ENCODE data around the gene ANKRD12. TPM values are rescaled to one million over a fixed set of nuclear protein-coding genes. Genes with fewer than 3 reads are reported as not detected.

ANKRD12 gene
- total RNA-seq, 1 experiment from 2014 or later: 30.7 TPM

DNA sequence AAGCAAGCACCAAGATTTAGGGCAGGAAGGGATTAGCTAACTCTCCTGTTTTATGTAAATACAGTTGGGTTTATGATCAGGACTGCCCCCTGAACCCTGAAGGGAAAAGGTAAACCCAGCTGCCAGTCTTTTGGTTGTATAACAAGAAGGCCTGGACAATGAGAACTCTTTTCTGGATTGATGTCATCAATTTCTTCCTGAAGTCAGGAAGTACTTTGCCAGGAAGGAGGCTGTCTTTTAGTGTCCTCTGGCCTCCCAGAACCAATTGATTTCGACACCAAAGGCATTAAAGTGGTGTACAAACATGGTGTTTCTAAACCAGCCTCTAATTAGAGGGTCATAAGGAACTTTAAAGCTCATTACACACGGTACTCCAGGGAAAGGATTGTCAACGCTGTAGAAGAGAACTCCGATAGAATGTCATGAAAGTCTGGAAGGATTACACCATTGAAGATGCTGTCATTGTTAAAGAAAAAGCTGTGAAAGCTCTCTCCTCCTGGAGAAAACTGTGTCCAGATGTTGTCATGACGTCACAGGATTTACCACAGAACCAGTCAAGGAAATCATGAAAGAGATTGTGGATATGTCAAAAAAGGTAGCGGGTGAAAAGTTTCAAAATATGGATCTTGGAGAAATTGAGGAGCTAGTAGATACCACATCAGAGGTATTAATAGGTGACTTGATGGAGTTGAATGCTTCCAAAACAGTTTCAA lies 78.8 kb downstream of the ANKRD12 start:
- Histone ChIP-seq H3K9me3 (ENCODE audit: control insufficient read depth, insufficient read depth, low read depth, low read length) (no peaks in the 10 kb centered on the region), H3K36me3 (ENCODE audit: control insufficient read depth, insufficient read depth, low read length) (peaks cover 26% of the 10 kb centered on the region), H3K4me3 (ENCODE audit: low read depth in 2 of 2, low read length in 2 of 2) (no peak overlapping the region), H3K4me1 (ENCODE audit: control insufficient read depth, insufficient read depth, low read length) (no peaks in the 10 kb centered on the region), H3K27me3 (ENCODE audit: control insufficient read depth, insufficient read depth, low read length) (no peaks in the 10 kb centered on the region), H3K27ac (ENCODE audit: low read length) (no peak overlapping the region)
- TF ChIP-seq, protein P1, sequence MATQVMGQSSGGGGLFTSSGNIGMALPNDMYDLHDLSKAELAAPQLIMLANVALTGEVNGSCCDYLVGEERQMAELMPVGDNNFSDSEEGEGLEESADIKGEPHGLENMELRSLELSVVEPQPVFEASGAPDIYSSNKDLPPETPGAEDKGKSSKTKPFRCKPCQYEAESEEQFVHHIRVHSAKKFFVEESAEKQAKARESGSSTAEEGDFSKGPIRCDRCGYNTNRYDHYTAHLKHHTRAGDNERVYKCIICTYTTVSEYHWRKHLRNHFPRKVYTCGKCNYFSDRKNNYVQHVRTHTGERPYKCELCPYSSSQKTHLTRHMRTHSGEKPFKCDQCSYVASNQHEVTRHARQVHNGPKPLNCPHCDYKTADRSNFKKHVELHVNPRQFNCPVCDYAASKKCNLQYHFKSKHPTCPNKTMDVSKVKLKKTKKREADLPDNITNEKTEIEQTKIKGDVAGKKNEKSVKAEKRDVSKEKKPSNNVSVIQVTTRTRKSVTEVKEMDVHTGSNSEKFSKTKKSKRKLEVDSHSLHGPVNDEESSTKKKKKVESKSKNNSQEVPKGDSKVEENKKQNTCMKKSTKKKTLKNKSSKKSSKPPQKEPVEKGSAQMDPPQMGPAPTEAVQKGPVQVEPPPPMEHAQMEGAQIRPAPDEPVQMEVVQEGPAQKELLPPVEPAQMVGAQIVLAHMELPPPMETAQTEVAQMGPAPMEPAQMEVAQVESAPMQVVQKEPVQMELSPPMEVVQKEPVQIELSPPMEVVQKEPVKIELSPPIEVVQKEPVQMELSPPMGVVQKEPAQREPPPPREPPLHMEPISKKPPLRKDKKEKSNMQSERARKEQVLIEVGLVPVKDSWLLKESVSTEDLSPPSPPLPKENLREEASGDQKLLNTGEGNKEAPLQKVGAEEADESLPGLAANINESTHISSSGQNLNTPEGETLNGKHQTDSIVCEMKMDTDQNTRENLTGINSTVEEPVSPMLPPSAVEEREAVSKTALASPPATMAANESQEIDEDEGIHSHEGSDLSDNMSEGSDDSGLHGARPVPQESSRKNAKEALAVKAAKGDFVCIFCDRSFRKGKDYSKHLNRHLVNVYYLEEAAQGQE (IDR thresholded peaks at IDR 0.05; ENCODE audit: insufficient read depth in 1 of 2, low read depth in 2 of 2, low read length in 1 of 2): no peak
- TF ChIP-seq TCF7L2 (IDR thresholded peaks at IDR 0.05; ENCODE audit: low read depth, low read length): no peak
- TF ChIP-seq SIN3A (IDR thresholded peaks at IDR 0.05; ENCODE audit: borderline replicate concordance, insufficient read depth, low read depth, low read length): no peak
- TF ChIP-seq, protein P2, sequence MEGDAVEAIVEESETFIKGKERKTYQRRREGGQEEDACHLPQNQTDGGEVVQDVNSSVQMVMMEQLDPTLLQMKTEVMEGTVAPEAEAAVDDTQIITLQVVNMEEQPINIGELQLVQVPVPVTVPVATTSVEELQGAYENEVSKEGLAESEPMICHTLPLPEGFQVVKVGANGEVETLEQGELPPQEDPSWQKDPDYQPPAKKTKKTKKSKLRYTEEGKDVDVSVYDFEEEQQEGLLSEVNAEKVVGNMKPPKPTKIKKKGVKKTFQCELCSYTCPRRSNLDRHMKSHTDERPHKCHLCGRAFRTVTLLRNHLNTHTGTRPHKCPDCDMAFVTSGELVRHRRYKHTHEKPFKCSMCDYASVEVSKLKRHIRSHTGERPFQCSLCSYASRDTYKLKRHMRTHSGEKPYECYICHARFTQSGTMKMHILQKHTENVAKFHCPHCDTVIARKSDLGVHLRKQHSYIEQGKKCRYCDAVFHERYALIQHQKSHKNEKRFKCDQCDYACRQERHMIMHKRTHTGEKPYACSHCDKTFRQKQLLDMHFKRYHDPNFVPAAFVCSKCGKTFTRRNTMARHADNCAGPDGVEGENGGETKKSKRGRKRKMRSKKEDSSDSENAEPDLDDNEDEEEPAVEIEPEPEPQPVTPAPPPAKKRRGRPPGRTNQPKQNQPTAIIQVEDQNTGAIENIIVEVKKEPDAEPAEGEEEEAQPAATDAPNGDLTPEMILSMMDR (IDR thresholded peaks at IDR 0.05): no peak
- no peak for TF ChIP-seq POLR2AphosphoS5 (IDR thresholded peaks at IDR 0.05; ENCODE audit: low read depth, low read length)
- CTCF ChIA-PET: no interaction called here
- ATAC-seq (no peak), DNase-seq (ENCODE audit: low read depth, low spot score) (no peak)
- no TSS peak for BruUV-seq (replicated peaks)
- intact Hi-C loops (cut with micrococcal nuclease; ENCODE audit: unreplicated experiment): no loop called here
- in situ Hi-C loops (cut with HindIII; ENCODE audit: low pct_unique_long_range_greater_than_20kb, low sequenced_read_pairs): no loop called here
- POLR2A ChIA-PET: no interaction called here

DNA sequence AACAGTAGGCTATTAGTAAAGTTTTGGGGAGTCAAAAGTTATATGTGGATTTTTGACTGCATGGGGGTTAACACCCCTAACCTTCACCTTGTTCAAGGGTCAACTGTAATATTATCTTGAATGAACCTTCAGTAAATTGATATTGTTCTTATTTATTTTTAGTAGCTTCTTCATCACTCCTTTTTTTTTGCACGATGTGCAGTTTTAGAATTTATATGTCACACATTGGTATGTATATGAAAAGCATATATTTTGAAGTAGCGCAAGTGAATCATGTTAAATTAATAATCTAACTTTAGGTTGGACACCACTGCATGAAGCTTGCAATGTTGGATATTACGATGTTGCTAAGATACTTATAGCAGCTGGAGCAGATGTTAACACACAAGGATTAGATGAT lies 79.9 kb downstream of the ANKRD12 start:
- no peak overlapping the region for H3K27ac ChIP-seq (ENCODE audit: low read length)
- BruUV-seq (replicated peaks): no TSS peak
- in situ Hi-C loops (cut with HindIII; ENCODE audit: low pct_unique_long_range_greater_than_20kb, low sequenced_read_pairs) (no loop called here), intact Hi-C loops (cut with micrococcal nuclease; ENCODE audit: unreplicated experiment) (no loop called here)
- CTCF ChIA-PET: no interaction called here
- ATAC-seq (no peak), DNase-seq (ENCODE audit: low read depth, low spot score) (no peak)
- H3K36me3 ChIP-seq (ENCODE audit: control insufficient read depth, insufficient read depth, low read length): peaks cover 24% of the 10 kb centered on the region
- POLR2A ChIA-PET: no interaction called here
- H3K9me3 ChIP-seq (ENCODE audit: control insufficient read depth, insufficient read depth, low read depth, low read length): no peaks in the 10 kb centered on the region
- H3K4me1 ChIP-seq (ENCODE audit: control insufficient read depth, insufficient read depth, low read length): no peaks in the 10 kb centered on the region
- H3K27me3 ChIP-seq (ENCODE audit: control insufficient read depth, insufficient read depth, low read length): no peaks in the 10 kb centered on the region
- TF ChIP-seq SIN3A (IDR thresholded peaks at IDR 0.05; ENCODE audit: borderline replicate concordance, insufficient read depth, low read depth, low read length) (no peak), TCF7L2 (IDR thresholded peaks at IDR 0.05; ENCODE audit: low read depth, low read length) (no peak), POLR2AphosphoS5 (IDR thresholded peaks at IDR 0.05; ENCODE audit: low read depth, low read length) (no peak)
- TF ChIP-seq, protein P1 (IDR thresholded peaks at IDR 0.05; ENCODE audit: insufficient read depth in 1 of 2, low read depth in 2 of 2, low read length in 1 of 2): no peak
- TF ChIP-seq, protein P2 (IDR thresholded peaks at IDR 0.05): no peak
- no peak overlapping the region for H3K4me3 ChIP-seq (ENCODE audit: low read depth in 2 of 2, low read length in 2 of 2)
